NCI-H526 (cell line): ENCODE data around the gene TENM4.
"Not testable (repeated sequence)": the region's sequence is repeated elsewhere in the genome, so short reads cannot be mapped to it uniquely, and the experiment has no call there.

Experiments used
- DNase-seq, 2 experiments: peaks; one replicate each; lab custom pipeline; 2025; lab: John Stamatoyannopoulos, UW

Gene TENM4

GRCh38 chr11:79212741-79213190 lies 228.1 kb downstream of the TENM4 start:
- no peak for DNase-seq

DNA sequence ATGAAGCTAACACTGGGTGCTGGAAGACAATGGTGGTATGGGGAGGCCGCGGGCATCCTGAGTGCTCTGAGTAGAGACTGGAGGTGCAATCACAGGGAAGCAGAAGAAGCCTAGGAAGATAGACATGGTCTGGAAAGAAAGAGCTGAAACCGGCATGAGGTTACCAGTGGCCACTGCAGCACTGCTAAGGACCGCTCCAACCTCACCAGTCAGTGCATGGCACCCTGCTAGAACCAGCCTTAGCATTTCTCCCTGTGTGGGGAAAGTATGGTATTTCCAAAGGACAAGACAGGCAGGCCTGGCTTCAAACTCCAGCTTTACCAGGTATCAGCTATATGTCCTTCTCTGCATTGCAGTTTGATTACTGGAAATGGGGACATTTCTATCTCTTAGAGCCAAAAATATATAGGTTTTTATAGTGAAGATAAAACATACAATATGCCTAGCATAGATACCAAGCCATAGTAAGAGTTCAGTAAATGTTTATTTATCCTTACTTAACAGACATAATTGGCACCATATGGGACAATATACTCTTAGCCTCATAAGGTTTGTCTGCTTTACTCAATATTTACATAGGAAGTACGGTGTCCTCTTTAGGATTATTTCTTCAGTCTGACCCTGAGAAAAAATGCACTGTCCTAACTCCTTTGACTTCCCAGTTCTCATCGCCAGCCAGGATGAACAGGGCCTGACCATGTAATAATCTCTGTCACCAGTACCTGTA lies 231.1 kb downstream of the TENM4 start:
- peak in 1 of 2 experiments; percentile 2 for DNase-seq

GRCh38 chr11:79208126-79208525 lies 232.7 kb downstream of the TENM4 start:
- DNase-seq: no peak

- no peak for DNase-seq
These were observed 233.9 kb downstream of the TENM4 start for GRCh38 chr11:79206951-79207350.

- no peak for DNase-seq
These were observed 235.0 kb downstream of the TENM4 start for GRCh38 chr11:79205786-79206185.

DNA sequence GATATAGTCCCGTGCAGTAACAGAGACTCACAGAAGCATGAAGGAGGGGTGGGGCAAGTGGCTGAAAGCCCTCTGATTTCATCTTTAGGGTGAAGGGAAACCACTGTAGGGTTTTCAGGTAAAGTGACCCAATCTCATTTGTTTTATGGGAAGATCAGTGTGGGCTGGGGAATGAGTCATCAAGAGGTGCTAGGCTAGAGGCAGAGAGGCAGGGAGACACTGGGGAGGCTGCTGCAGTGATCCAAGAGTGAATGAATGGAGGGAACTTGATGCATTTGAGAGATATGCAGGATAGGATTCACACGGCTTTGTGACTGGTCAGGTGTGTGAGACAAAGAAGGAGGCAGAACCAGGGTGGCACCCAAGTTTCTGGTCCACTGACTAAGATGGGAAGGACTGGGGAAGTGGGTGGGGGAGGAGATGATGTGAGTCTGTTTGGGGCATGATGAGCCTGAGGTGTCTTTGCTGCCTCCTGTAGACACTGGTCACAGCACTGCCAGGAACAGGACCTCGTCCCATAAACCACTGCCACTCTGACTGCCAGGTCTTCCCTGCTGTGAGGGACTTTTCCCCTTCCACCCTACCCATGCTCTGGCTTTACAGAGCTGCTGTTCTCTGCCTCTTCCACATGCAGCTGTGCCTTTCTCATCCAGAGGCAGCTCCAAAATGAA lies 239.0 kb downstream of the TENM4 start:
- DNase-seq: no peak

DNA sequence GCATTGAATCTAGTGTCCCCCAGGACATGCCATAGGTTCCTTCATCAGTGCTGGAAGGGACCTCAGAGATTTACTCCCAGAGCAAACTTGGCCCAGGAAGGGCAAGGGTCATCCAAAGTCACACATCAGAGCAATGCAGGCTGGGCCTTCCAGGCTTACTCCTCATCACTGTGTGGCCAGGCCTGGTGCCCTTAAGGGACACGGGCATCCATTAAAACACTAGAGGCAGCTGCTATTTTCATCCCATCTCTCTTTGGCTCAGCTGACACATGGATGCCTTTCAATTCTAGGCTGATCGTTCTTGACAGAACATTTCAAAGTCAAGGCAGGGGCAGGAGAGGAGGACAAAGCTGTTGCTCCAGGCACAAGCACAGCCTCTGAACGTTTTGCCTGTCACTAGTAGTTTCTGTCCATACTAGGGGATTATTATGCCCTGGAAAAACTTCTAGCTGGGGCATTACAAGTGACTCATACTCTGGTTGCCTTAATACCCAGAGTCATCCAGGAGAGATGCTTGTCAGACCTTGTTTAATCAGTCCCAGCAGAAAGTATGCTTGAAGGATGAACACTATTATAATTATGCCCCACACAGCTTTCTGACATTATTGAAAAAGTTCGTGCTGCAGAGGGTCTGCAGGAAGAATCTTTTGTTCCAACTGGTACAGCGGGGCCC lies 240.3 kb downstream of the TENM4 start:
- DNase-seq: no peak

GRCh38 chr11:79199729-79200354 lies 241.0 kb downstream of the TENM4 start:
- DNase-seq: no peak

- DNase-seq: no peak
These were observed 242.0 kb downstream of the TENM4 start for GRCh38 chr11:79198898-79199250.

DNA sequence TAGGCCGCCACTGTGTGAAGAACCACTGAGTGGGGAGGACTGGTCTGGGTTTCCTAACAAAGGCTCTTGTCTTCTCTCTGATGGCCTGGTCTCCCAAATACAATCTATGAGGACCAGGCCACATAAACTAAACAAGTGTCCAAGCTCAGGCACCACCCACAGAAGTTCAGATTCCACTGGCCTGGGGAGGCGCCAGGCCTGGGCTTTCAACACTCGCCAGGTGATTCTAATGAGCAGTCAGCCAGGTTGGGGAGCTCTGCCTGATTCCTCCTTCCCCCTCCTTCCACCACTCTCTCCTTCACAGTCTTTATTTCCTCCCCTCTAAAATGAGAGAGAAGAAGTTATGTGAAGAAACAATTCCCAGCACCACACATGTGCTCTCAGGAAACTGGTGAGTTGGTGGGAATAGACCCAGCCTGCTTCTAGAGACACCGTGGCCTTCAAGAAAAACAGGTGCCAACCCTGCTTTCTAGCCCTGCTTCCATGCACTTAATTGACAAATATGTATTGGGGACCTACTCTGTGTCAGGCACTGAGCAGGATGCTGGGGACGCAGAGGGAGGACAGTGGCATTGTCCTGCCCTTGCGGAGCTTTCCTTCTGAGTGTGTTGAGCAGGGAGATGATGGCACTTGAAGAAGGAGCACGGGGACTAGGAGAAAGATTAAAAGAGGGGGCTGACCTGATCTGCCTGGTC lies 242.5 kb downstream of the TENM4 start:
- DNase-seq: no peak

DNA sequence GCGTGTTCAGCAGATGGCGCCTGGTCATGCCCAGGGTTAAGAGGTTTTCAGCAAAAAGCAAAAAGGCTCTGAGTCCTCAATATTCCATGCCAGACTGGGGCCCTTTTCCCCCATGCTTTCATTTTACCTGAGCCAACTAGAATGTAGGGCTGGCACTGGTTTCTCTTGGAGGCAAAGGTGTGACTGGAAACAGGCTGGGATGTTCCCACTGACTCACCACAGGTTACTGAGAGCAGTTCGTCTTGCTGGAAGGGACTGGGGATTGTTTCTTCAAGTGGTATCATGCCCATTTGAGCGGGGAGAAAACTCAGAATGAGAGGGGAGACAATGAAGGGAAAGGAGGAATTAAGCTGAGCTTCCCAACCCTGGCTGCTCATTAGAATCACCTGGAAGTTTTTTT lies 243.9 kb downstream of the TENM4 start:
- DNase-seq: no peak

DNA sequence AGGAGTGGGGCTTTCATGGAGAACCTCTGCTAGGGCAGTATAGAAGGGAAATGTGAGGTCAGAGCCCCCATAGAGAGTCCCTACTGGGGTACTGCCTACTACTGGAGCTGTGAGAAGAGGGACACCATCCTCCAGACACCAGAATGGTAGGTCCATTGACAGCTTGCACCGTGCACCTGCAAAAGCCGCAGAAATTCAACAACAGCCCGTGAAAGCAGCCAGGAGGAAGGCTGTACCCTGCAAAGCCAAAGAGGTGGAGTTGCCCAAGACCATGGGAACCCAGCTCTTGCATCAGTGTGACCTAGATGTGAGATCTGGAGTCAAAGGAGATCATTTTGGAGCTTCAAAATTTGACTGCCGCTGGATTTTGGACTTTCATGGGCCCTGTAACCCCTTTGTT lies 245.6 kb downstream of the TENM4 start:
- DNase-seq: no peak

- no peak for DNase-seq
These were observed 247.0 kb downstream of the TENM4 start for GRCh38 chr11:79193663-79194310.

DNA sequence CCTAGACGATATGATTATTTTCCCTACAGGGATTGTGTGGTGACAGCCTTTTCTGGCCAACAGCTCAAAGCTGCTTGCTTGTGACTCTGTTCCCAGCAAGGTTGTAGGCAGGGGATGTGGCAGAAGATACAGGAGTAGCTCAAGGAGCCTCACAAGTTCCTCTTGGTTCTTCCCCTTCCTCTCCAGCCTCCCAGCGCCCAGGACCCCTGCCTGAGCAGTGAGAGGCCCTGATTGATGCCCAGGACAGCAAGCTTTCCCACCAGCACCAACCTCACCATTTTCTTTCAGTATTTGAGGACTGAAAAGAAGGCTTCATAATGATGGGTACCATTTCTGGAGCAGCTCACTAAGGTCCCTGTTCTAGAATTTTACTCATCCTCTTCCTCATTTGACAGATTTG lies 248.0 kb downstream of the TENM4 start:
- DNase-seq: no peak

GRCh38 chr11:79191716-79192115 lies 249.1 kb downstream of the TENM4 start:
- DNase-seq: not testable (repeated sequence)

DNA sequence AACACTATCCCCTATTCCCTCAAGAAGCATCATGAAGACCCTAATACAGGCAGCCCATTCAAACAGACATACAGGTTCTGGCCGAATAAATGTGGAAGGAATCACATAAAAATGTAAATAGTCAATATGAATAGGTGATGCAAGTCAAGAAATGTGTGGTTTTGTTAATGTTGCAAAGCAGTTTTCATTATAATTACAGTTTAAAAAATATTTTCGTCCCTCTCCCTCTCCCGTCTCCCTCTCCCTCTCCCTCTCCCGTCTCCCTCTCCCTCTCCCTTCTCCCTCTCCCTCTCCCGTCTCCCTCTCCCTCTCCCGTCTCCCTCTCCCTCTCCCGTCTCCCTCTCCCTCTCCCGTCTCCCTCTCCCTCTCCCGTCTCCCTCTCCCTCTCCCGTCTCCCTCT lies 250.3 kb downstream of the TENM4 start:
- DNase-seq: not testable (repeated sequence)

DNA sequence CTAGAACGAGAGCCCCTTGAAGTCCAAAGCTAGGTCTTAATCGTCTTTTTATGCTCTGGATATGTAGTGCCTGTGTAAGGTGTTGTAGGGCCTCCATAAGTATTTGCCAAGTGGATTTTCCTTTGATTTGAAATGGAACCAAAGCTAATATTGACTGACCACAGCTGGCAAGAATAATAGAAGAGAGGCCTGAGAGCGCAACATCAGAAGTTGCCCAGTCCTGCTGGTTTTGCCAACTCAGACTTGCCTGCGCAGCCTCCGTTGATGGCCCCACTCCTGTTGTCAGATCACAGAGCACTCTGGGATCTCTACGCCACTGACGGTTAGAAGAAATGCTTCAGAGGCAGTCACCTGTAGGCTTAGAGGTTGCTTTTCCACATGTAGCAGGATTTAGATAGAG lies 251.2 kb downstream of the TENM4 start:
- no peak for DNase-seq

GRCh38 chr11:79189055-79189454 lies 251.8 kb downstream of the TENM4 start:
- no peak for DNase-seq

- DNase-seq: peak; percentile 78 to 85
These were observed 254.2 kb downstream of the TENM4 start for GRCh38 chr11:79186669-79187068.

DNA sequence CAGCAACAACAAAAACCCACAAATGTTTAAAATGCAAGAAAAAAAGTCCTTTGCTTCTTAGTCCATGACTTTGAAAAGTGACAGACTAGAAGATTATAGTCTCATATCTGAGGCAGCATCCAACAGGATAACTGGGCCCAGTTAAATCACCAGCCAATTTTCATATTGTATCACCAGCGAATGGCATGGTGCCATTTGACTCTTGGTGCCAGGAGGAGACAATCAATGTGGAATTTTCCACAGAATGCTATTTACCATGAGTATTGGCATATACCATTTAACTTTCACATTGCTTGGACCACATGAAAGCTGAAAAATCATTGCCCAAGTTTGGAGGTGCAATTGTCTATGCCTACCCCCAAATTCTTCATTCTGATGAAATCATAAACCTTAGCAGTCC lies 255.5 kb downstream of the TENM4 start:
- no peak for DNase-seq

DNA sequence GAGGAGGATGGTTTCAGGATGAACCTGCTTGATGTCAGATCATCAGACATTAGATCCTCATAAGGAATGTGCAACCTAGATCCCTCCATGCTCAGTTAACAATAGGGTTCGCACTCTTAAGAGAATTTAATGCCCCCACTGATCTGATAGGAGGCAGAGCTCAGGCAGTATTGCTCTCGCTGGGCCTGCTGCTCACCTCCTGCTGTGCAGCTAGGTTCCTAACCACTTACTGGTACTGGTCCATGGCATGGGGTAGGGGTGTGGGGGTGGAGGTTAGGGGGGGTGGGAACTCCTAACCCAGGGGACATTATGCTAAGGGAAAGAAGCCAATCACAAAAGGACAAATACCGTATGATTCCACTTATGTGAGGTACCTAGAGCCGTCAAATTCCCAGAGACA lies 256.5 kb downstream of the TENM4 start:
- no peak for DNase-seq

DNA sequence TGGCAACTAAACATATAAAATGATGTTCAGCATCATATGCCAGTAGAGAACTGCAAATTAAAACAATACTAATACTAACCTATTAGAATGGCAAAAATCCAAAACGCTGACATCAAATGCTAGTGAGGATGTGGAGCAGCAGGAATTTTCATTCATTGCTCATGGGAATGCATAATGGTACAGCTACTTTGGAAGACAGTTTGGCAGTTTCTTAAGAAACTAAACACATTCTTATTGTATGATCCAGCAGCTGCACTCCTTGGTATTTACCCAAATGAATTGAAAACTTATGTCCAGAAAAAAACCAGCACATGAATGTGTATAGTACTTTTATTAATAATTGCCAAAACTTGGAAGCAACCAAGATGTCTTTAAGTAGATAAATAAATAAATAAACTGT lies 258.0 kb downstream of the TENM4 start:
- DNase-seq: no peak
